SK-N-SH (cell line): Measurements from ENCODE around the gene GPR42. TPM values are rescaled to one million over a fixed set of nuclear protein-coding genes. Genes with fewer than 3 reads are reported as not detected.

ENCODE experiments used
- CTCF ChIA-PET: fragments of 300-600, 350-600 bp; formaldehyde crosslinking; extraction: SDS; loops from one replicate; lab custom pipeline; 2021; lab: Yijun Ruan, JAX
- POLR2A ChIA-PET: fragments of 350-600 bp; sonication (Branson Sonifier 250); formaldehyde crosslinking; extraction: SDS; loops from one replicate; lab custom pipeline; 2020; ENCODE audit warnings: antibody characterized with exemption, inconsistent platforms; lab: Yijun Ruan, JAX
- DNase-seq: peaks from one replicate; pipeline ENCODE4 v3.0.0; 2012
- H2AFZ ChIP-seq: fragments of 200-600 bp; sonication (generic); 2 replicates; pipeline ENCODE4 v1.8.1; 2016; ENCODE audit warnings: antibody characterized with exemption, mild to moderate bottlenecking, low read depth
- H3F3A ChIP-seq: fragments of 200-600 bp; sonication (generic); replicated peaks from 2 replicates; pipeline ENCODE3; 2016; ENCODE audit warnings: antibody characterized with exemption, mild to moderate bottlenecking; ENCODE audit not compliant: insufficient read depth
- H3K27ac ChIP-seq, 2 experiments: fragments of 200-500 bp in 1 of 2; fragments of 200-600 bp in 1 of 2; sonication (Bioruptor generic) in 1 of 2; sonication (generic), shearing (Covaris generic) in 1 of 2; 2 replicates each; pipeline versions ENCODE4 v1.5.1 to v1.6.1; 2014 to 2016; ENCODE audit warnings: low read depth in 2 of 2, inconsistent platforms in 1 of 2, low read length in 1 of 2, mild to moderate bottlenecking in 1 of 2, mixed read lengths in 1 of 2
- H3K27me3 ChIP-seq: fragments of 200-600 bp; sonication (generic), shearing (Covaris generic); 2 replicates; pipeline ENCODE4 v1.6.1; 2016; ENCODE audit warnings: mixed run types; ENCODE audit not compliant: insufficient read depth
- H3K36me3 ChIP-seq, 2 experiments: fragments of 200-500 bp in 1 of 2; fragments of 200-600 bp in 1 of 2; sonication (Bioruptor generic) in 1 of 2; sonication (generic) in 1 of 2; replicated peaks in 1 of 2; 2 replicates each; pipeline versions ENCODE3 to v1.5.1; 2014 to 2016; ENCODE audit warnings: low read length in 1 of 2, mild to moderate bottlenecking in 1 of 2; ENCODE audit not compliant: insufficient read depth in 2 of 2, control insufficient read depth in 1 of 2
- H3K4me1 ChIP-seq, 2 experiments: fragments of 200-500 bp in 1 of 2; fragments of 200-600 bp in 1 of 2; sonication (Bioruptor generic) in 1 of 2; sonication (generic), shearing (Covaris generic) in 1 of 2; 2 replicates each; pipeline versions ENCODE4 v1.5.1 to v1.6.1; 2014 to 2016; ENCODE audit warnings: low read depth in 1 of 2, low read length in 1 of 2, mixed run types in 1 of 2; ENCODE audit not compliant: insufficient read depth in 2 of 2, control insufficient read depth in 1 of 2
- H3K4me2 ChIP-seq: fragments of 200-600 bp; sonication (generic), shearing (Covaris generic); 2 replicates; pipeline ENCODE4 v1.6.1; 2017; ENCODE audit warnings: mixed run types
- H3K4me3 ChIP-seq, 2 experiments: fragments of 200-500 bp in 1 of 2; fragments of 200-600 bp in 1 of 2; sonication (Bioruptor generic) in 1 of 2; sonication (generic), shearing (Covaris generic) in 1 of 2; 2 replicates each; pipeline versions ENCODE4 v1.5.1 to v1.8.1; 2014 to 2016; ENCODE audit warnings: low read depth in 2 of 2, inconsistent platforms in 1 of 2, low read length in 1 of 2, mild to moderate bottlenecking in 1 of 2, mixed read lengths in 1 of 2, moderate library complexity in 1 of 2
- H3K79me2 ChIP-seq: fragments of 200-600 bp; sonication (generic); 2 replicates; pipeline ENCODE4 v1.8.1; 2017; ENCODE audit warnings: mild to moderate bottlenecking; ENCODE audit not compliant: insufficient read depth
- H3K9ac ChIP-seq: fragments of 200-600 bp; sonication (generic); 2 replicates; pipeline ENCODE4 v1.6.1; 2017; ENCODE audit warnings: mixed run types
- H3K9me2 ChIP-seq: fragments of 200-600 bp; sonication (generic); 2 replicates; pipeline ENCODE4 v1.6.1; 2017; ENCODE audit warnings: mixed run types
- H3K9me3 ChIP-seq: fragments of 200-600 bp; sonication (generic); 2 replicates; pipeline ENCODE4 v1.6.1; 2017; ENCODE audit warnings: mixed run types, mild to moderate bottlenecking, moderate library complexity
- H4K20me1 ChIP-seq: fragments of 200-600 bp; sonication (generic); 2 replicates; pipeline ENCODE4 v1.6.1; 2017; ENCODE audit warnings: mild to moderate bottlenecking, mixed run types; ENCODE audit not compliant: insufficient read depth
- FOSL2 ChIP-seq: IDR thresholded peaks from 2 replicates; pipeline ENCODE4 v1.4.0; 2012; ENCODE audit warnings: low read depth, mild to moderate bottlenecking, moderate library complexity, borderline replicate concordance
- FOXJ3 ChIP-seq: sonication (generic); formaldehyde crosslinking; IDR thresholded peaks from 2 replicates; pipeline ENCODE4 v1.5.1; 2020; ENCODE audit warnings: mild to moderate bottlenecking, missing genetic modification reagents
- MAX ChIP-seq: IDR thresholded peaks from 2 replicates; pipeline ENCODE4 v1.4.0; 2012; ENCODE audit warnings: low read depth
- NRF1 ChIP-seq: IDR thresholded peaks from 2 replicates; pipeline ENCODE4 v1.6.1; 2012; ENCODE audit warnings: low read depth, mild to moderate bottlenecking, low read length
- POLR2AphosphoS5 ChIP-seq: IDR thresholded peaks from 2 replicates; pipeline ENCODE4 v1.6.1; 2012; ENCODE audit warnings: low read depth, low read length
- TAF1 ChIP-seq: IDR thresholded peaks from 2 replicates; pipeline ENCODE4 v1.6.1; 2012; ENCODE audit warnings: low read depth, mild to moderate bottlenecking, low read length, moderate library complexity, borderline replicate concordance
- TCF12 ChIP-seq: IDR thresholded peaks from 2 replicates; pipeline ENCODE4 v1.4.0; 2012
- TEAD4 ChIP-seq: IDR thresholded peaks from 2 replicates; pipeline ENCODE4 v1.4.0; 2012; ENCODE audit warnings: mild to moderate bottlenecking, borderline replicate concordance; ENCODE audit not compliant: insufficient read depth
- YY1 ChIP-seq: IDR thresholded peaks from 2 replicates; pipeline ENCODE4 v1.4.0; 2012; ENCODE audit warnings: low read depth, mild to moderate bottlenecking
- WGBS: methylation state at CpG from one replicate; pipeline ENCODE4 v1.1.6; 2017; ENCODE audit warnings: low lambda C conversion rate; 5-methylcytosine and 5-hydroxymethylcytosine counted together
- polyA plus RNA-seq, 3 experiments: library from polyadenylated mRNA; depleted of rRNA; stranded (reverse); fragments of >200 nt; gene quantifications; 2 replicates each; pipeline ENCODE4 v1.2.3, GENCODE V29; 2012
- small RNA-seq, 7 experiments: library from RNA; depleted of rRNA; stranded (forward); fragments of <200 nt; gene quantifications; one replicate each; pipeline ENCODE3, GENCODE V24; 2012
- TF ChIP-seq, protein P1 (sequence below): fragments of 150-350 bp; IDR thresholded peaks from 2 replicates; pipeline ENCODE4 v1.6.1; 2017; ENCODE audit warnings: antibody characterized with exemption, low read length, low read depth, borderline replicate concordance
- TF ChIP-seq, protein P2 (sequence below): fragments of 200-600 bp; sonication (generic); IDR thresholded peaks from 2 replicates; pipeline ENCODE4 v1.6.1; 2017; ENCODE audit warnings: antibody characterized with exemption, mild to moderate bottlenecking, moderate library complexity

Gene GPR42
- polyA plus RNA-seq, 1 of the 3 experiments (the other 2 are of a cell fraction), result not detected

DNA sequence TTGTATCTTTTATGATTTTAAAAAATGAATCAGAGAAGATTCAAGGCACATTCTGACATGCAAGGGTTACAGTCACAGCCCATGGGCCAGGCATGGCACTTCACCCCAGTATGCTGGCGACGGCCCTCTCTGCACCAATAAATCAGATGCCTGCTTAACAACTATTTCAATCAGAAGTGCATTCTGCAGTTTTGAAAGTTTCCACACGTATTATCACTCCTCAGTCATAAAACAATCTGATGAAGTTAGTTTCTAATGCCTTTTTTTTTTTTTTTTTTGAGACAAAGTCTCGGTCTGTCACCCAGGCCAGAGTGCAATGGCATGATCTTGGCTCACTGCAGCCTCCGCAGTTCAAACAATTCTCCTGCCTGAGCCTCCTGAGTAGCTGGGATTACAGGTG is 48.9 kb downstream of the GPR42 start:
- Histone ChIP-seq H4K20me1 (no peaks in the 10 kb centered on the region), H3K9ac (no peak overlapping the region), H3K9me2 (no peaks in the 10 kb centered on the region), H3F3A (no peaks in the 10 kb centered on the region), H3K4me2 (no peak overlapping the region), H3K27me3 (peaks cover 67% of the 10 kb centered on the region), H3K4me1 (no peaks in the 10 kb centered on the region), H3K9me3 (no peaks in the 10 kb centered on the region), H3K36me3 (no peaks in the 10 kb centered on the region), H2AFZ (no peak overlapping the region), H3K79me2 (no peaks in the 10 kb centered on the region), H3K4me3 (no peak overlapping the region), H3K27ac (no peak overlapping the region)
- DNase-seq, result no peak
- TF ChIP-seq TEAD4, result no peak
- TF ChIP-seq YY1, result no peak
- TF ChIP-seq, protein P1, sequence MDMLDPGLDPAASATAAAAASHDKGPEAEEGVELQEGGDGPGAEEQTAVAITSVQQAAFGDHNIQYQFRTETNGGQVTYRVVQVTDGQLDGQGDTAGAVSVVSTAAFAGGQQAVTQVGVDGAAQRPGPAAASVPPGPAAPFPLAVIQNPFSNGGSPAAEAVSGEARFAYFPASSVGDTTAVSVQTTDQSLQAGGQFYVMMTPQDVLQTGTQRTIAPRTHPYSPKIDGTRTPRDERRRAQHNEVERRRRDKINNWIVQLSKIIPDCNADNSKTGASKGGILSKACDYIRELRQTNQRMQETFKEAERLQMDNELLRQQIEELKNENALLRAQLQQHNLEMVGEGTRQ, result no peak
- ChIA-PET POLR2A (no interaction called here), CTCF (no interaction called here)
- 55% methylated on average over 5 of the region's 5 CpGs for WGBS

DNA sequence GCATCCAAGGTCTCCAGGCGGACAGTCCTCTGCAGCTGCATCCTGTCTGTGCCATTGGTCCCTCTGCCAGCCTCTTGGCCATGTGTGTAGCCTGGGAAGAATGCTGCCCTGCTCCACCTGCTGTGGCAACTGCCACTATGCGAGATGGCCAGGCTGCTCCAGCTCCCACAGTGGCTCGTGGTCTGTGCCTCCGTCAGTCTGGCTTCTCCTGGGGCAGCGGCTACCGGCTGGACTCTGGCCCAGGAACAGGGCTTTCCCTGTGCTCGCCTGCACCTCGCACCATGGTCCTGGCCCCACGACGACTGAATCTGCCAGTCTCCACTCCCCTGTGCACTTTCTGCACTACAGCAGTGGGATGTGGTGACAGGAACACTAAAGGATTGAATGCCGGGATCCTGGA is 50.5 kb downstream of the GPR42 start:
- no peak for TF ChIP-seq MAX
- TF ChIP-seq POLR2AphosphoS5, result no peak
- TF ChIP-seq, protein P2, sequence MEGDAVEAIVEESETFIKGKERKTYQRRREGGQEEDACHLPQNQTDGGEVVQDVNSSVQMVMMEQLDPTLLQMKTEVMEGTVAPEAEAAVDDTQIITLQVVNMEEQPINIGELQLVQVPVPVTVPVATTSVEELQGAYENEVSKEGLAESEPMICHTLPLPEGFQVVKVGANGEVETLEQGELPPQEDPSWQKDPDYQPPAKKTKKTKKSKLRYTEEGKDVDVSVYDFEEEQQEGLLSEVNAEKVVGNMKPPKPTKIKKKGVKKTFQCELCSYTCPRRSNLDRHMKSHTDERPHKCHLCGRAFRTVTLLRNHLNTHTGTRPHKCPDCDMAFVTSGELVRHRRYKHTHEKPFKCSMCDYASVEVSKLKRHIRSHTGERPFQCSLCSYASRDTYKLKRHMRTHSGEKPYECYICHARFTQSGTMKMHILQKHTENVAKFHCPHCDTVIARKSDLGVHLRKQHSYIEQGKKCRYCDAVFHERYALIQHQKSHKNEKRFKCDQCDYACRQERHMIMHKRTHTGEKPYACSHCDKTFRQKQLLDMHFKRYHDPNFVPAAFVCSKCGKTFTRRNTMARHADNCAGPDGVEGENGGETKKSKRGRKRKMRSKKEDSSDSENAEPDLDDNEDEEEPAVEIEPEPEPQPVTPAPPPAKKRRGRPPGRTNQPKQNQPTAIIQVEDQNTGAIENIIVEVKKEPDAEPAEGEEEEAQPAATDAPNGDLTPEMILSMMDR, result no peak
- TF ChIP-seq TAF1, result no peak
- TF ChIP-seq TCF12, result no peak
- no peak for TF ChIP-seq FOSL2
- TF ChIP-seq NRF1, result no peak
- no peak for TF ChIP-seq FOXJ3 (CRISPR knock-in tag)
- DNase-seq, result no peak
- H3K9me2 ChIP-seq, result no peaks in the 10 kb centered on the region
- 26% methylated on average over 11 of the region's 11 CpGs for WGBS
- H3K79me2 ChIP-seq, result no peaks in the 10 kb centered on the region
- H3K9ac ChIP-seq, result no peak overlapping the region
- no peaks in the 10 kb centered on the region for H3K36me3 ChIP-seq
- no peak overlapping the region for H3K27ac ChIP-seq
- no peak overlapping the region for H3K4me2 ChIP-seq
- H3K4me1 ChIP-seq, result no peaks in the 10 kb centered on the region
- no peaks in the 10 kb centered on the region for H3F3A ChIP-seq
- H2AFZ ChIP-seq, result no peak overlapping the region
- ChIA-PET CTCF (interaction anchor here (0.9 to 2.2 kb wide), 2 partner anchors 21 to 74 kb away, joined by 3 to 7 read pairs; no protein-coding TSS in a partner anchor), POLR2A (interaction anchor here (0.6 kb wide), 1 partner anchor 281 kb away, joined by 3 read pairs; no protein-coding TSS in a partner anchor)
- H3K27me3 ChIP-seq, result peaks cover 55% of the 10 kb centered on the region
- no peaks in the 10 kb centered on the region for H3K9me3 ChIP-seq
- H3K4me3 ChIP-seq, result no peak overlapping the region
- no peaks in the 10 kb centered on the region for H4K20me1 ChIP-seq

Small RNA genes lying within 50 kb of the gene (small RNA-seq; reads per million reads assigned to genes)
- 0 reads per million in 7 experiments for gene RN7SL491P

Other genes starting within 250 kb of the GPR42 start
- 0.05 and 0.15 TPM in 2 replicates for gene LGI4, start 236.0 kb upstream of the GPR42 start, polyA plus RNA-seq (2012; rRNA removed)
- gene FXYD1, start 232.2 kb upstream of the GPR42 start, polyA plus RNA-seq (2012; rRNA removed), result 0.12 TPM in 1 of 2 replicates, not detected in the other
- gene FXYD7, start 227.8 kb upstream of the GPR42 start, polyA plus RNA-seq (2012; rRNA removed), result 0.10 and 0.44 TPM in 2 replicates
- 107 and 195 TPM in 2 replicates for gene FXYD5, start 216.3 kb upstream of the GPR42 start, polyA plus RNA-seq (2012; rRNA removed)
- gene FAM187B, start 142.3 kb upstream of the GPR42 start, polyA plus RNA-seq (2012; rRNA removed), result not detected in 2 replicates
- 0.50 and 0.62 TPM in 2 replicates for gene LSR, start 122.1 kb upstream of the GPR42 start, polyA plus RNA-seq (2012; rRNA removed)
- gene USF2, start 102.1 kb upstream of the GPR42 start, polyA plus RNA-seq (2012; rRNA removed), result 83.6 and 102 TPM in 2 replicates
- gene HAMP, start 88.5 kb upstream of the GPR42 start, polyA plus RNA-seq (2012; rRNA removed), result 0.13 TPM in 1 of 2 replicates, not detected in the other
- not detected in 2 replicates for gene MAG, start 78.9 kb upstream of the GPR42 start, polyA plus RNA-seq (2012; rRNA removed)
- 0.16 and 0.18 TPM in 2 replicates for gene CD22, start 41.9 kb upstream of the GPR42 start, polyA plus RNA-seq (2012; rRNA removed)
- gene FFAR1, start 23.2 kb upstream of the GPR42 start, polyA plus RNA-seq (2012; rRNA removed), result not detected in 2 replicates
- not detected in 2 replicates for gene FFAR3, start 12.6 kb upstream of the GPR42 start, polyA plus RNA-seq (2012; rRNA removed)
- gene FFAR2, start 77.2 kb downstream of the GPR42 start, polyA plus RNA-seq (2012; rRNA removed), result not detected in 2 replicates
- not detected in 2 replicates for gene KRTDAP, start 119.4 kb downstream of the GPR42 start, polyA plus RNA-seq (2012; rRNA removed)
- not detected in 2 replicates for gene DMKN, start 142.6 kb downstream of the GPR42 start, polyA plus RNA-seq (2012; rRNA removed)
- gene SBSN, start 157.2 kb downstream of the GPR42 start, polyA plus RNA-seq (2012; rRNA removed), result 0.16 and 0.25 TPM in 2 replicates
- gene GAPDHS, start 162.4 kb downstream of the GPR42 start, polyA plus RNA-seq (2012; rRNA removed), result not detected in 2 replicates
- 201 and 202 TPM in 2 replicates for gene TMEM147, start 174.6 kb downstream of the GPR42 start, polyA plus RNA-seq (2012; rRNA removed)
- not detected in 2 replicates for gene ATP4A, start 192.6 kb downstream of the GPR42 start, polyA plus RNA-seq (2012; rRNA removed)
- gene PMIS2, start 215.1 kb downstream of the GPR42 start, polyA plus RNA-seq (2012; rRNA removed), result not detected in 2 replicates
- gene HAUS5, start 241.7 kb downstream of the GPR42 start, polyA plus RNA-seq (2012; rRNA removed), result 5.1 and 7.1 TPM in 2 replicates